Measurements from ENCODE around the gene SAMD4A. TPM values are rescaled to one million over a fixed set of nuclear protein-coding genes. Genes with fewer than 3 reads are reported as not detected.

Gene SAMD4A
- total RNA-seq, 2 experiments from 2014 or later, result 0.06 to 1.0 TPM

- POLR2A ChIA-PET, result interaction anchor here (1.2 kb wide), 1 partner anchor 16 kb away, joined by 5 read pairs; no protein-coding TSS in a partner anchor
- H3K36me3 ChIP-seq (ENCODE audit: insufficient read depth, low read length), result no peaks in the 10 kb centered on the region
- CTCF ChIA-PET (ENCODE audit: unreplicated experiment), result interaction anchor here (1.3 kb wide), 1 partner anchor 130 kb away, joined by 3 read pairs; no protein-coding TSS in a partner anchor
These were observed 189.9 kb downstream of the SAMD4A start for GRCh38 chr14:54756656-54757392.

DNA sequence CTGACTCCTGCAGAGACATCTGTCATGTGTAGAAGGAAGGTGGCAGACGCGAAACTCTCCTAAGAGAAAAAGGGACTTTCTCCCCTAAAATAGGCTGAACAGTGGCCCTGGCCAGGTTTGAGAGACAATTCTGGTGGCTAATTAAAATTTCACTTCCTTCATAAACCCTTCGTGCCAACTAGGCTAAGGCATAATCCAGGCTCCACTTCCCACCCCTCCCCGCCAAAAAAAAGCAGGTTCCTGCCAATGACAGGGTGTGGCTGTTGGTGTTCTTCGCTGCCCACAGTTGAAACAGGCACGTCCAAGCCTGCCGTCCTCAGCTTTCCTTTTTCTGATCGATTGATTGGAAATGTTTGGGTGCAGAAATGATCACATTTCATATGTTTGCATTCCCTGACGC lies 191.1 kb downstream of the SAMD4A start:
- H3K27ac ChIP-seq (ENCODE audit: low read depth, low read length, poor library complexity, severe bottlenecking), result no peak overlapping the region
- H2AFZ ChIP-seq (ENCODE audit: low read length), result no peak overlapping the region
- H3K4me2 ChIP-seq (ENCODE audit: low read length), result no peak overlapping the region
- H3K4me1 ChIP-seq (ENCODE audit: insufficient read depth, low read length, poor library complexity, severe bottlenecking), result no peaks in the 10 kb centered on the region
- TF ChIP-seq, protein P1, sequence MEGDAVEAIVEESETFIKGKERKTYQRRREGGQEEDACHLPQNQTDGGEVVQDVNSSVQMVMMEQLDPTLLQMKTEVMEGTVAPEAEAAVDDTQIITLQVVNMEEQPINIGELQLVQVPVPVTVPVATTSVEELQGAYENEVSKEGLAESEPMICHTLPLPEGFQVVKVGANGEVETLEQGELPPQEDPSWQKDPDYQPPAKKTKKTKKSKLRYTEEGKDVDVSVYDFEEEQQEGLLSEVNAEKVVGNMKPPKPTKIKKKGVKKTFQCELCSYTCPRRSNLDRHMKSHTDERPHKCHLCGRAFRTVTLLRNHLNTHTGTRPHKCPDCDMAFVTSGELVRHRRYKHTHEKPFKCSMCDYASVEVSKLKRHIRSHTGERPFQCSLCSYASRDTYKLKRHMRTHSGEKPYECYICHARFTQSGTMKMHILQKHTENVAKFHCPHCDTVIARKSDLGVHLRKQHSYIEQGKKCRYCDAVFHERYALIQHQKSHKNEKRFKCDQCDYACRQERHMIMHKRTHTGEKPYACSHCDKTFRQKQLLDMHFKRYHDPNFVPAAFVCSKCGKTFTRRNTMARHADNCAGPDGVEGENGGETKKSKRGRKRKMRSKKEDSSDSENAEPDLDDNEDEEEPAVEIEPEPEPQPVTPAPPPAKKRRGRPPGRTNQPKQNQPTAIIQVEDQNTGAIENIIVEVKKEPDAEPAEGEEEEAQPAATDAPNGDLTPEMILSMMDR (conservative IDR thresholded peaks at IDR 0.05; ENCODE audit: low read length), result no peak
- H3K36me3 ChIP-seq (ENCODE audit: insufficient read depth, low read length), result no peaks in the 10 kb centered on the region
- BruUV-seq (replicated peaks), result no TSS peak
- intact Hi-C loops (cut with micrococcal nuclease; ENCODE audit: unreplicated experiment), result no loop called here
- H3K4me3 ChIP-seq (ENCODE audit: low read depth, low read length, poor library complexity, severe bottlenecking), result no peak overlapping the region
- no peaks in the 10 kb centered on the region for H4K20me1 ChIP-seq (ENCODE audit: insufficient read depth, low read length)
- ChIA-PET POLR2A (no interaction called here), CTCF (ENCODE audit: unreplicated experiment) (interaction anchor here (1.3 kb wide), 1 partner anchor 131 kb away, joined by 3 read pairs; no protein-coding TSS in a partner anchor)
- H3K9me2 ChIP-seq (ENCODE audit: insufficient read depth, low read length), result no peaks in the 10 kb centered on the region
- H3K79me2 ChIP-seq (ENCODE audit: insufficient read depth, low read depth, low read length), result no peaks in the 10 kb centered on the region
- DNase-seq (ENCODE audit: low spot score), result no peak
- no peaks in the 10 kb centered on the region for H3K9me3 ChIP-seq (ENCODE audit: low read length)

More at GRCh38 chr14:54756656-54757392, 189.9 kb downstream of the SAMD4A start:
- H3K79me2 ChIP-seq (ENCODE audit: insufficient read depth, low read depth, low read length), result no peaks in the 10 kb centered on the region
- no peak overlapping the region for H3K4me2 ChIP-seq (ENCODE audit: low read length)
- H3K9me3 ChIP-seq (ENCODE audit: low read length), result no peaks in the 10 kb centered on the region
- TF ChIP-seq, protein P1 (conservative IDR thresholded peaks at IDR 0.05; ENCODE audit: low read length), result no peak
- no peak for TF ChIP-seq EZH2phosphoT487 (IDR thresholded peaks at IDR 0.05; ENCODE audit: borderline replicate concordance, low read depth, low read length)
- intact Hi-C loops (cut with micrococcal nuclease; ENCODE audit: unreplicated experiment), result no loop called here
- H2AFZ ChIP-seq (ENCODE audit: low read length), result no peak overlapping the region
- H3K9me2 ChIP-seq (ENCODE audit: insufficient read depth, low read length), result no peaks in the 10 kb centered on the region
- H3K4me1 ChIP-seq (ENCODE audit: insufficient read depth, low read length, poor library complexity, severe bottlenecking), result no peaks in the 10 kb centered on the region
- no peak for DNase-seq (ENCODE audit: low spot score)
- H3K4me3 ChIP-seq (ENCODE audit: low read depth, low read length, poor library complexity, severe bottlenecking), result no peak overlapping the region
- no TSS peak for BruUV-seq (replicated peaks)
- H4K20me1 ChIP-seq (ENCODE audit: insufficient read depth, low read length), result no peaks in the 10 kb centered on the region
- no peak overlapping the region for H3K27ac ChIP-seq (ENCODE audit: low read depth, low read length, poor library complexity, severe bottlenecking)

DNA sequence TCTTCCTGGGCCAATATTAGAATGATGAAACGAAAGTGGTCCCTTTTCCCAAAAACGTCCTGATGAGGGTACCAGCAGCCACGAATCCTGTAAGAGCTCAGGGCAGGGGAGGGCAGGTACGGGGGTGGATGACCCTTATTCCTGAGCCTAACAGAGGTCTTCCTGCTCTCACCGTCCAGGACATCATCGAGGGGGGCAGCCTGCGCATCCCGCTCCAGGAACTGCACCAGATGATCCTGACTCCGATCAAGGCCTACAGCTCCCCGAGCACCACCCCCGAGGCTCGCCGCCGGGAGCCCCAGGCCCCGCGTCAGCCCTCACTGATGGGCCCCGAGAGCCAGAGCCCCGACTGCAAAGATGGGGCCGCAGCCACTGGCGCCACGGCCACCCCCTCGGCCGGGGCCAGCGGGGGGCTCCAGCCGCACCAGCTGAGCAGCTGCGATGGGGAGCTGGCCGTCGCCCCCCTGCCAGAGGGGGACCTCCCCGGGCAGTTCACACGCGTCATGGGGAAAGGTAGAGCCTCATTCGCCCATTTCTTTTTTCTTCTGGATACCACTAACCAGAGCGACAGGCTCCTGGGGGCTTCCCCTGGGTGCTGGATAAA lies 193.2 kb downstream of the SAMD4A start:
- no peak for DNase-seq (ENCODE audit: low spot score)
- Histone ChIP-seq H3K4me1 (ENCODE audit: insufficient read depth, low read length, poor library complexity, severe bottlenecking) (no peaks in the 10 kb centered on the region), H3K9me3 (ENCODE audit: low read length) (no peaks in the 10 kb centered on the region), H3K36me3 (ENCODE audit: insufficient read depth, low read length) (no peaks in the 10 kb centered on the region), H3K4me2 (ENCODE audit: low read length) (no peak overlapping the region), H4K20me1 (ENCODE audit: insufficient read depth, low read length) (no peaks in the 10 kb centered on the region), H3K9me2 (ENCODE audit: insufficient read depth, low read length) (no peaks in the 10 kb centered on the region), H3K79me2 (ENCODE audit: insufficient read depth, low read depth, low read length) (no peaks in the 10 kb centered on the region), H3K4me3 (ENCODE audit: low read depth, low read length, poor library complexity, severe bottlenecking) (no peak overlapping the region), H3K27ac (ENCODE audit: low read depth, low read length, poor library complexity, severe bottlenecking) (no peak overlapping the region), H2AFZ (ENCODE audit: low read length) (no peak overlapping the region)
- no TSS peak for BruUV-seq (replicated peaks)
- ChIA-PET POLR2A (no interaction called here), CTCF (ENCODE audit: unreplicated experiment) (no interaction called here)
- no peak for TF ChIP-seq EZH2phosphoT487 (IDR thresholded peaks at IDR 0.05; ENCODE audit: borderline replicate concordance, low read depth, low read length)
- TF ChIP-seq, protein P1 (conservative IDR thresholded peaks at IDR 0.05; ENCODE audit: low read length), result no peak
- intact Hi-C loops (cut with micrococcal nuclease; ENCODE audit: unreplicated experiment), result no loop called here
